ENCODE results near the gene LIMK2.
"Not testable (repeated sequence)": the region's sequence is repeated elsewhere in the genome, so short reads cannot be mapped to it uniquely, and the experiment has no call there.

LIMK2 gene

DNA sequence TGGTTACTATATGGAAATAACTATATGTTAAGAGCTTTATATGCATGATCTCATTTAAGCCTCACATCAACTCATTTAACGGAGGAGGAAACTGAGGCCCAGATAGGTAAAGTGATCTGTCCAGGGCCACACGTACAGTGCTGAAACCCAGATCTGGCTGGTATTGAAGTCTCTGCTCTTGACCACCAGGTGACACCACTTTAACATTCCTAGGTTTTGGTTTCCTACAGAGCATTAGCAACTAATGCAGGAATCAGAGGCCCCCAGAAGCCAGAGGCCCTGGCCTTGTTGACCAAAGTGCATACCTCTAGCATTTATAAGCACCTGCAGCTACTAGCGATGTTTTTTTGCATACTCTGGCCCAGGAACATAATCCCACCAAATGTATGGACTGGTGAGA lies 12.9 kb upstream of the LIMK2 start:
- H3K4me3 ChIP-seq (ENCODE audit: low read depth, low read length) = no peak overlapping the region
- TF ChIP-seq, protein P1, sequence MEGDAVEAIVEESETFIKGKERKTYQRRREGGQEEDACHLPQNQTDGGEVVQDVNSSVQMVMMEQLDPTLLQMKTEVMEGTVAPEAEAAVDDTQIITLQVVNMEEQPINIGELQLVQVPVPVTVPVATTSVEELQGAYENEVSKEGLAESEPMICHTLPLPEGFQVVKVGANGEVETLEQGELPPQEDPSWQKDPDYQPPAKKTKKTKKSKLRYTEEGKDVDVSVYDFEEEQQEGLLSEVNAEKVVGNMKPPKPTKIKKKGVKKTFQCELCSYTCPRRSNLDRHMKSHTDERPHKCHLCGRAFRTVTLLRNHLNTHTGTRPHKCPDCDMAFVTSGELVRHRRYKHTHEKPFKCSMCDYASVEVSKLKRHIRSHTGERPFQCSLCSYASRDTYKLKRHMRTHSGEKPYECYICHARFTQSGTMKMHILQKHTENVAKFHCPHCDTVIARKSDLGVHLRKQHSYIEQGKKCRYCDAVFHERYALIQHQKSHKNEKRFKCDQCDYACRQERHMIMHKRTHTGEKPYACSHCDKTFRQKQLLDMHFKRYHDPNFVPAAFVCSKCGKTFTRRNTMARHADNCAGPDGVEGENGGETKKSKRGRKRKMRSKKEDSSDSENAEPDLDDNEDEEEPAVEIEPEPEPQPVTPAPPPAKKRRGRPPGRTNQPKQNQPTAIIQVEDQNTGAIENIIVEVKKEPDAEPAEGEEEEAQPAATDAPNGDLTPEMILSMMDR (IDR thresholded peaks at IDR 0.05; ENCODE audit: insufficient read depth, low read depth, low read length, missing control alignments) = no peak
- DNase-seq (ENCODE audit: low read depth) = no peak

DNA sequence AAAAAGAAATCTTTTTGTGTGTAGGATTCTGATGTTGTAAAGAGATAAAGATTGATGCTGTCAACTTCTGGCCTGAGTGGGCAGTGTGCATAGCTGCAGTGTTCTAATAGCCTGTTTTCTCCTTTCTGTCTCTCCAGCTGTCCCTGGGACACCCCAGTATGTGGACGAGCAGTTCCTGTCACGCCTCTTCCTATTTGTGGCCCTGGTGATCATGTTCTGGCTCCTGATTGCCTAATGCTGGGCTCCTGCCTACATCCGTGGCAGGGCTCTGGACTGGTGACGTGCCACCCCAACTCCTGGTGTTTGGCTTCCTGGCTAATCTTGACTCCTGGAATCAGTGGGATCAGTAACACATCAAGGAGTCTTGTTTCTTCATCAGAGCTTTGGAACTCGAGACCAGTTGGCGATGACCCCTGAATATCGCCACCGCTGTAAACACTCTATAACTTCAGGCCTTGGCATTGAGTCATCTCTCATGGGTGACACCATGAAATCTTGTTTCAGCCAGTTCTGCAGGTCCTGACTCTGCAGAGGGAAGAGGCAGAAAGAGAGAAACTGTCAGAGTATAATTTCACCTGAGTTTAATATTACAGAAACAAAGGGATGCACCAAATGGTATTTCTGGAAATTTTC lies 7.6 kb upstream of the LIMK2 start:
- H3K4me3 ChIP-seq (ENCODE audit: low read depth, low read length); DNase-seq (ENCODE audit: low read depth): not testable (repeated sequence)

DNA sequence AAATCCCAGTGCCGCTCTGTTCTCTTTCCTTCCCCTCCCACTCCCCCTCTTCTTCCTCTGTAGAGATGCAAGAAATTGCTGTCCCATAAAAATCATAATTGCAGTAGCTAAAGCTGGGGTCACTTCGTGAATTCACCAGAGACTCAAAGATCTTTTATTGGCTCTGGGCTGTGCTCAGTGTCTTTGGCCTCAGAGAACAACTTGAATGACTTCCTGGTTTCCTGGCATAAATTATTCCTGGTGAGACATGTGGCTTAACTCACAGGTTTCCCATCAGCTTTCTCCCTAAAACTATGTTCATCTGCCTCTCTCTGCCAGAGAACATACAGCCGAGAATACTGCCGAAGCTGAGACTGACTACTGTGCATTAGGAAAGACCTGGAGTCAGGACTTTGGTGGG lies 7.0 kb upstream of the LIMK2 start:
- H3K4me3 ChIP-seq (ENCODE audit: low read depth, low read length); DNase-seq (ENCODE audit: low read depth): not testable (repeated sequence)

DNA sequence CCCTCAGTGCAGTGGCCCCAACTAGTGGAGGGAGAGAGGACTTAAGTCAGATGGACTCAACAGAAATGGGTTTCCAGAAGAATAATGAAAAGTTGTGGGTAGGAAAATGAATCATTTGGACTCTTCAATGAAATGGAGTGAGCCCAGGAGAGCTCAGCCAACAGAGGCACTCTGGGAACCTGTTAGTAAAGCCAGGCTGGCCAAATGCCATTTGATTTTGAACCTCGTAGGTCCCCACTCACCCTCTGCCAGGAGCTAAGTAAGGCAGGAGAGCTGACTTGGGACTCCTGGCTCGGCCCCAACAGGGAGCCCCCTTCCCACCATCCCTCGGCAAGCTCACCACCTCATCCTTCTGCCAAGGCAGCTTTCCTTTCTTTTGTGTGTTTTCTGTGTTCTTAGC lies 5.6 kb upstream of the LIMK2 start:
- not testable (repeated sequence) for DNase-seq (ENCODE audit: low read depth); H3K4me3 ChIP-seq (ENCODE audit: low read depth, low read length)

DNA sequence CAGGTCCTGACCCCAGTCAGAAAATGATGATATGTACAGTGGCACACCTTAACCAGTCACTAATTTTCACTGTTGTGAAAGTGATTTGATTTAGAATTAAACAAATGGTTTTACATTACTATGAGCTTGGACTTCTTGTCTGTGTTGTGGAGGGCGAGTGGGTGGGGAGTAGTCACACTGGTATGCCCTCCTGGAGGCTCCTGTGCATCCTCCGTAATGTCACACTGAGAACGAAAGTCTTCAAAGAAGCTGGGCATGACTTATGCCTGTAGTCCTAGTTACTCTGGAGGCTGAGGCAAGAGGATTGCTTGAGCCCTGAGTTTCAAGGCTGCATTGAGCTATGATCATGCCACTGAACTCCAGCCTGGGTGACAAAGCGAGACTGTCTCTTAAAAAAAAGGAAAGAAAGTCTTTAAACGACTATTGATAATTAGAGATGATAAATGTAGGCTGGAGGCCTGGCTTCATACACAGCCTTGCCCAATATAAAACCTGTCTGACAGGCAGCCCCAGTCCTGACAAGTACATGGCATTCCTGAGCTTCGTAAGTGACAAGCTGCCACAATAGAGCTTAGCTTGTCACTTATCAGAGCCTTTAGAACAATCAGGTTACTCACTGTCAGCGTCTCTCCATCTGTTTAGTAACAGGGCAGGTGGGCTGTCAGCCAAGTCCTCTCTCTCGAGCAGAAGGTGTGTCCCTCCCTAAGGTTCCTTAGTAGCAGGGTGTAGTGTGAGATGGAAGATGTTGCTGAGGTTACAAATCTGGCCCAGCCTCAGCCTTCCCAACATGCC lies 5.0 kb upstream of the LIMK2 start:
- TF ChIP-seq, protein P1 (IDR thresholded peaks at IDR 0.05; ENCODE audit: insufficient read depth, low read depth, low read length, missing control alignments) = no peak

DNA sequence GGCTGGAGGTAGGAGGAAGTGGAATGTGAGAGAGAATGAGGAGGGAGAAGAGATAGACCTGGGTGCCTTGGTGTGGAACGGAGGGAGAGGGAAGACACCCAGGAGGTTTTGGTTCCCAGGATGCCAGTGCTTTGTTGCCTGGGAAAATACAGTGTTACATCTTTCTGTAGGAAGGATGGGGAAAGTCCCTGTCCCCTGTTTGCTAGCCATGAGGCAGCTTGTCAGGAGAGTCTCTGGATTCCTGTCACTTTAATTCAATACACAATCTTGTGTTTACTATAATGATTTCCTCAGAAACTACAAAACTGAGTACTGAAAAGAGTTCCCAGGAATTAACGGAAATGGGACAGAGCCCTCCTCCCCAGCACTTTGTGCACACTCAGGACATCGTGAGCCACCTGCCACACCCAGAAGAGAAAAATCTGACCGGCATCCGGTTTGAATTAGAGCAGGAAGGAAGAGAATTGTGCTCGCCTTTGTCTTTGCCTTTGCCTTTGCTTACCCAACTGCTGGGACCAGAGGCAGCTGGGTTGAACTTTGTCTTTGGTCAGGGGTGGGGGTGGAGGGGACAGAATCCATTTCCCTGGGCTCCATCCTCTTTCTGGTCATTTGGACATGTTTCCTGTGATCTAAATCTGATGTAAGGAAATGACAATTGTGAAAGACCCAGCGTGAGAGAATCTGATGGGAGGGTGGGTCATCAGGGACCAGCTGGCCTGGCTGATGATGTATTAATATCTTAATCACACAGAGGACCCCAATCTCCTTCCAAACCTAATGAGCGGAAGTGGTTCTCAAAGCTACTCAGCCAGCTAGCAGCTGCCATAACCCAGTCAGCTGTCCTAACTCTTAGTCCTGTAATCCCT lies 1.3 kb upstream of the LIMK2 start:
- TF ChIP-seq, protein P1 (IDR thresholded peaks at IDR 0.05; ENCODE audit: insufficient read depth, low read depth, low read length, missing control alignments) = no peak
- DNase-seq (ENCODE audit: low read depth) = peak; percentile 23
- H3K4me3 ChIP-seq (ENCODE audit: low read depth, low read length) = no peak overlapping the region

More for the DNA sequence above, 5.0 kb upstream of the LIMK2 start:
- no peak for DNase-seq (ENCODE audit: low read depth)
- H3K4me3 ChIP-seq (ENCODE audit: low read depth, low read length) = no peak overlapping the region

DNA sequence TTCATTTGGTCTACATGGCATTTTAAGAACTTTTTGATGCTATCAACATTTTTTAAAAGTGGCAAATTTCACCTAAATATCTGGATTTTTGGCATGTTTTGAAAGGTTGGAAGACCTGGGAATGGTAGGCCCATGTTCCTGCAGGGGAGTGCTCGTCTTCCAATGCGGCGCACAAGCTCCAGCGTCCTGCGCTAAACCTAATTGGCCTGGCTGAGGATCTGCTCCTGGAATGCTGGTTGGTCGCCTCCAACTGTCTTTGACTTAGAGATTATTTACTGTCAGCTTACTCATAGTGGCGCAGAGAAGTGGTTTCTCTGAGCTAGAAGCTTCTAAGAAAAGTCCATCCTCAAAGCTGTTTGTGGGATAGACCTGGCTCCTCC lies 626 bp upstream of the LIMK2 start:
- H3K4me3 ChIP-seq (ENCODE audit: low read depth, low read length) = peak overlapping the region; percentile 40
- no peak for DNase-seq (ENCODE audit: low read depth)
- TF ChIP-seq, protein P1 (IDR thresholded peaks at IDR 0.05; ENCODE audit: insufficient read depth, low read depth, low read length, missing control alignments) = no peak

DNA sequence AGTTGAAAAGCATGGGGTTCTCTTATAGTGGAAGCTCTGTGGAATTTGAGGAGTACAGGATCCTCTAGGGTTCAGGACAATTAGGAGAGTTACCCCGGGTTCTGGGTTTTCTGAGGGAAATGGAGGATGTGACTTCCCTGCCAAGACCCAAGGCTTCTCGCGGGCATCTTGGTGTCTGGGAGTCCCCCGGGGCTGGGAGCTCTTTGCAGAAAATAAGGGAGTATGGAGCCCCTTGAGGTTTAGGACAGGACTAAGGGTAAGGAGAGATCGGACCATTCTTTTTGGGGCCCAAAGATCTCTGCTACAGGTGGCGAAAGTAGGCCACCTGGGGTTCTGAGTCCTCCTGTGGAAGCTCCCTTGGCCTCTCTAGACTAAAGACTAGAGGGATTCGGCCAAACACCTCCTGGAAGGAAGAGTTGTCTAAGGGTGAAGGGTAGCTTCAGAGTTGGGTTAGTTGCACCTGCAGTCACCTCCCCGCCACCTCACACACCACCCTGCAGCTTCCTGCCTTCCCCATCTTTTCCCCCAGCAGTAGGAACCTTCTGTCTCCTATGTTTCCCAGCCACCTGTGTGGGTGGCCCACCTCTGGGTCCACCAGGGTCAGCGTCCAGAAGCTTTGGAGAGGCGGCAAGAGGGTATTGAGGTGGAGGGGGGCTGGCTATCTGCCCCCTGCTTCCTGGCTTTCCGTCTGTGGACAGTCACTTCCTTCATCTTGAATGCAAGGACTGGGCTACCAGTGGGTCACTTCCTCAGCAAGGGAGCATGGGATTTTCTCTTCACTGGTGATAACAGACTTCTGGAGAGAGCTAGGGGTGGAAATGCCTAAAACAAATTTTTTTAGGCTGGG lies 908 bp downstream of the LIMK2 start:
- peak overlapping the region; percentile 86 for H3K4me3 ChIP-seq (ENCODE audit: low read depth, low read length)
- TF ChIP-seq, protein P1 (IDR thresholded peaks at IDR 0.05; ENCODE audit: insufficient read depth, low read depth, low read length, missing control alignments) = no peak
- DNase-seq (ENCODE audit: low read depth) = peak; percentile 29

Measured in GM12865 (cell line).